IPS-15b (cell line): ENCODE measurements around the gene CYP3A7.
"Not testable (repeated sequence)": the region's sequence is repeated elsewhere in the genome, so short reads cannot be mapped to it uniquely, and the experiment has no call there.

Experiments
- H3K27me3 ChIP-seq: one replicate; pipeline ENCODE4 v1.6.1; 2013; ENCODE audit warnings: low read length; ENCODE audit not compliant: control insufficient read depth, insufficient read depth
- H3K36me3 ChIP-seq: one replicate; pipeline ENCODE4 v1.6.1; 2013; ENCODE audit warnings: low read length; ENCODE audit not compliant: control insufficient read depth, insufficient read depth
- H3K4me1 ChIP-seq: one replicate; pipeline ENCODE4 v1.6.1; 2013; ENCODE audit warnings: mild to moderate bottlenecking, low read length; ENCODE audit not compliant: control insufficient read depth, insufficient read depth
- H3K4me3 ChIP-seq: one replicate; pipeline ENCODE4 v1.5.1; 2013; ENCODE audit warnings: low read depth, low read length
- H3K9ac ChIP-seq: one replicate; pipeline ENCODE4 v1.6.1; 2013; ENCODE audit warnings: low read depth, mild to moderate bottlenecking, low read length
- H3K9me3 ChIP-seq: one replicate; pipeline ENCODE4 v1.6.1; 2013; ENCODE audit warnings: mild to moderate bottlenecking, low read length; ENCODE audit not compliant: control insufficient read depth, insufficient read depth

Gene CYP3A7

GRCh38 chr7:99674995-99675742, 59.8 kb downstream of the CYP3A7 start:
- Histone ChIP-seq H3K4me3 (no peak overlapping the region), H3K27me3 (no peaks in the 10 kb centered on the region), H3K9ac (no peak overlapping the region), H3K36me3 (no peaks in the 10 kb centered on the region), H3K9me3 (no peaks in the 10 kb centered on the region), H3K4me1 (peaks cover 2% of the 10 kb centered on the region)

- no peaks in the 10 kb centered on the region for H3K4me1 ChIP-seq
- H3K9me3 ChIP-seq, result no peaks in the 10 kb centered on the region
- H3K9ac ChIP-seq, result no peak overlapping the region
- no peaks in the 10 kb centered on the region for H3K36me3 ChIP-seq
- no peak overlapping the region for H3K4me3 ChIP-seq
- H3K27me3 ChIP-seq, result no peaks in the 10 kb centered on the region
These were observed 62.4 kb downstream of the CYP3A7 start for GRCh38 chr7:99672573-99672972.

- H3K9me3 ChIP-seq, result no peaks in the 10 kb centered on the region
- no peaks in the 10 kb centered on the region for H3K4me1 ChIP-seq
- no peaks in the 10 kb centered on the region for H3K27me3 ChIP-seq
- no peaks in the 10 kb centered on the region for H3K36me3 ChIP-seq
- H3K4me3 ChIP-seq, result no peak overlapping the region
- H3K9ac ChIP-seq, result no peak overlapping the region
These were observed 65.2 kb downstream of the CYP3A7 start for GRCh38 chr7:99669782-99670181.

- H3K4me1 ChIP-seq, result no peaks in the 10 kb centered on the region
- no peak overlapping the region for H3K9ac ChIP-seq
- H3K9me3 ChIP-seq, result no peaks in the 10 kb centered on the region
- no peaks in the 10 kb centered on the region for H3K36me3 ChIP-seq
- H3K27me3 ChIP-seq, result no peaks in the 10 kb centered on the region
- no peak overlapping the region for H3K4me3 ChIP-seq
These were observed 66.5 kb downstream of the CYP3A7 start for GRCh38 chr7:99668541-99668940.

GRCh38 chr7:99667179-99667578, 67.8 kb downstream of the CYP3A7 start:
- Histone ChIP-seq H3K9ac (no peak overlapping the region), H3K27me3 (no peaks in the 10 kb centered on the region), H3K36me3 (no peaks in the 10 kb centered on the region), H3K9me3 (no peaks in the 10 kb centered on the region), H3K4me1 (no peaks in the 10 kb centered on the region), H3K4me3 (no peak overlapping the region)

GRCh38 chr7:99666013-99666395, 69.0 kb downstream of the CYP3A7 start:
- Histone ChIP-seq H3K27me3 (no peaks in the 10 kb centered on the region), H3K9me3 (no peaks in the 10 kb centered on the region), H3K36me3 (no peaks in the 10 kb centered on the region), H3K4me1 (no peaks in the 10 kb centered on the region), H3K4me3 (no peak overlapping the region), H3K9ac (no peak overlapping the region)

GRCh38 chr7:99665312-99666012, 69.5 kb downstream of the CYP3A7 start:
- Histone ChIP-seq H3K4me3 (no peak overlapping the region), H3K4me1 (no peaks in the 10 kb centered on the region), H3K9ac (no peak overlapping the region), H3K9me3 (peaks cover under 1% of the 10 kb centered on the region), H3K36me3 (no peaks in the 10 kb centered on the region), H3K27me3 (no peaks in the 10 kb centered on the region)

GRCh38 chr7:99657879-99658278, 77.1 kb downstream of the CYP3A7 start:
- not testable (repeated sequence) for H3K9ac ChIP-seq, H3K9me3 ChIP-seq, H3K4me3 ChIP-seq, H3K36me3 ChIP-seq, H3K27me3 ChIP-seq, H3K4me1 ChIP-seq
